Kidney glomerular epithelial cell (primary cell): ENCODE measurements around the gene MAIP1.

Source experiments
- DNase-seq: peaks from one replicate; lab custom pipeline; 2025; lab: John Stamatoyannopoulos, UW

The MAIP1 gene

GRCh38 chr2:199991691-199992090 lies 36.3 kb downstream of the MAIP1 start:
- no peak for DNase-seq

GRCh38 chr2:199992296-199992695 lies 36.9 kb downstream of the MAIP1 start:
- no peak for DNase-seq

GRCh38 chr2:199994371-199994770 lies 39.0 kb downstream of the MAIP1 start:
- no peak for DNase-seq

GRCh38 chr2:199994896-199995295 lies 39.5 kb downstream of the MAIP1 start:
- no peak for DNase-seq

- no peak for DNase-seq
Measured at GRCh38 chr2:199997296-199997695, 41.9 kb downstream of the MAIP1 start.

- no peak for DNase-seq
Measured at GRCh38 chr2:199999166-199999565, 43.8 kb downstream of the MAIP1 start.

GRCh38 chr2:200000444-200001163 lies 45.2 kb downstream of the MAIP1 start:
- DNase-seq, result no peak

GRCh38 chr2:200003444-200003843 lies 48.1 kb downstream of the MAIP1 start:
- no peak for DNase-seq

GRCh38 chr2:200005675-200006074 lies 50.3 kb downstream of the MAIP1 start:
- DNase-seq, result no peak

GRCh38 chr2:200007306-200007705 lies 51.9 kb downstream of the MAIP1 start:
- DNase-seq, result no peak

GRCh38 chr2:200012401-200012800 lies 57.0 kb downstream of the MAIP1 start:
- no peak for DNase-seq
